K562 (cell line): ENCODE results near the gene NR0B1.

Source experiments
- ARID2 ChIP-seq: fragments of 450-650 bp; IDR thresholded peaks from 2 replicates; pipeline ENCODE4 v1.6.1; 2017; ENCODE audit warnings: antibody characterized with exemption, mild to moderate bottlenecking
- MXI1 ChIP-seq: IDR thresholded peaks from 2 replicates; pipeline ENCODE4 v1.6.1; 2011; ENCODE audit warnings: low read depth, mild to moderate bottlenecking, improper control_type of control experiment, low read length
- NR3C1 ChIP-seq: sonication (generic); formaldehyde crosslinking; IDR thresholded peaks from 2 replicates; pipeline ENCODE4 v1.8.1; 2022; ENCODE audit warnings: missing genetic modification reagents
- SP1 ChIP-seq: sonication (generic); formaldehyde crosslinking; IDR thresholded peaks from 2 replicates; pipeline ENCODE4 v1.8.1; 2022; ENCODE audit warnings: mild to moderate bottlenecking, missing genetic modification reagents
- SREBF2 ChIP-seq: sonication (generic); formaldehyde crosslinking; IDR thresholded peaks from 2 replicates; pipeline ENCODE4 v1.4.0; 2020; ENCODE audit warnings: mild to moderate bottlenecking, missing genetic modification reagents
- TAF1 ChIP-seq: IDR thresholded peaks from 2 replicates; pipeline ENCODE4 v1.6.1; 2011; ENCODE audit warnings: mild to moderate bottlenecking, low read length, moderate library complexity; ENCODE audit not compliant: insufficient read depth, control insufficient read depth, severe bottlenecking; ENCODE audit errors: extremely low read depth
- ZBTB8A ChIP-seq: fragments of 450-650 bp; IDR thresholded peaks from 2 replicates; pipeline ENCODE4 v1.6.1; 2018; ENCODE audit warnings: mild to moderate bottlenecking, moderate library complexity; ENCODE audit not compliant: partially characterized antibody
- ZEB2 ChIP-seq: fragments of 450-650 bp; IDR thresholded peaks from 2 replicates; pipeline ENCODE4 v1.6.1; 2016
- ZNF23 ChIP-seq: fragments of 250-450 bp; sonication (Bioruptor Pico); IDR thresholded peaks from 2 replicates; pipeline ENCODE4 v1.4.0; 2020; ENCODE audit warnings: mild to moderate bottlenecking
- ZNF239 ChIP-seq: fragments of 250-450 bp; sonication (Bioruptor Pico); IDR thresholded peaks from 2 replicates; pipeline ENCODE4 v1.4.0; 2020; ENCODE audit warnings: mild to moderate bottlenecking
- ZNF24 ChIP-seq: fragments of 450-650 bp; IDR thresholded peaks from 2 replicates; pipeline ENCODE4 v1.6.1; 2016
- ZNF253 ChIP-seq: fragments of 250-450 bp; sonication (Bioruptor Pico); conservative IDR thresholded peaks from 2 replicates; pipeline ENCODE4 v1.6.1; 2021; ENCODE audit warnings: mild to moderate bottlenecking
- TF ChIP-seq, protein P1 (sequence below): sonication (generic); formaldehyde crosslinking; IDR thresholded peaks from 2 replicates; pipeline ENCODE4 v1.5.0; 2020; ENCODE audit warnings: missing genetic modification reagents

DNA sequence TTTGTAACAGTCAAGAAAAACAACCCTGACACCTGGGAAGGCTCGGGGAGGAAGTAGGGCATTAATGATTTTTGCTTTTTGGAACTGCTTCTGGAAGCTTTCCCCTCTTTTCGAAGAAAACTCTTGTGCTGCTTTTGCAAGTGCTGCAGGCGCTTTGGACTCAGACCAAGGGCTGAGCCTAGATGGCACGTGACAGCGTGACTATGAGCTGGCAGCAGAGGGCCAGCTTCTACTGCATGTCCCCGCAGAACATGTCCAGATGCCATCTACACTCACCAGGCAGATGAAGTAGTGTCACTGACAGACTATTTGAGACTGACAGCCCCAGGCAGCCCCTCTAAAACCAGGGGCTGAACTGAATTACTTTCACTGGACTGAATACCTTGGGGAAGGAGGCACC, 6.2 kb downstream of the NR0B1 start:
- TF ChIP-seq SP1 (CRISPR knock-in tag) (no peak), MXI1 (no peak), SREBF2 (no peak), TAF1 (no peak), ZNF239 (CRISPR knock-in tag) (no peak), ARID2 (no peak), NR3C1 (CRISPR knock-in tag) (no peak), ZNF24 (no peak), ZEB2 (no peak), ZNF253 (CRISPR knock-in tag) (no peak), ZBTB8A (no peak), ZNF23 (CRISPR knock-in tag) (no peak)
- TF ChIP-seq, protein P1, sequence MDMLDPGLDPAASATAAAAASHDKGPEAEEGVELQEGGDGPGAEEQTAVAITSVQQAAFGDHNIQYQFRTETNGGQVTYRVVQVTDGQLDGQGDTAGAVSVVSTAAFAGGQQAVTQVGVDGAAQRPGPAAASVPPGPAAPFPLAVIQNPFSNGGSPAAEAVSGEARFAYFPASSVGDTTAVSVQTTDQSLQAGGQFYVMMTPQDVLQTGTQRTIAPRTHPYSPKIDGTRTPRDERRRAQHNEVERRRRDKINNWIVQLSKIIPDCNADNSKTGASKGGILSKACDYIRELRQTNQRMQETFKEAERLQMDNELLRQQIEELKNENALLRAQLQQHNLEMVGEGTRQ (CRISPR knock-in tag) = no peak
